Measurements from ENCODE around the gene COL13A1.

The COL13A1 gene

DNA sequence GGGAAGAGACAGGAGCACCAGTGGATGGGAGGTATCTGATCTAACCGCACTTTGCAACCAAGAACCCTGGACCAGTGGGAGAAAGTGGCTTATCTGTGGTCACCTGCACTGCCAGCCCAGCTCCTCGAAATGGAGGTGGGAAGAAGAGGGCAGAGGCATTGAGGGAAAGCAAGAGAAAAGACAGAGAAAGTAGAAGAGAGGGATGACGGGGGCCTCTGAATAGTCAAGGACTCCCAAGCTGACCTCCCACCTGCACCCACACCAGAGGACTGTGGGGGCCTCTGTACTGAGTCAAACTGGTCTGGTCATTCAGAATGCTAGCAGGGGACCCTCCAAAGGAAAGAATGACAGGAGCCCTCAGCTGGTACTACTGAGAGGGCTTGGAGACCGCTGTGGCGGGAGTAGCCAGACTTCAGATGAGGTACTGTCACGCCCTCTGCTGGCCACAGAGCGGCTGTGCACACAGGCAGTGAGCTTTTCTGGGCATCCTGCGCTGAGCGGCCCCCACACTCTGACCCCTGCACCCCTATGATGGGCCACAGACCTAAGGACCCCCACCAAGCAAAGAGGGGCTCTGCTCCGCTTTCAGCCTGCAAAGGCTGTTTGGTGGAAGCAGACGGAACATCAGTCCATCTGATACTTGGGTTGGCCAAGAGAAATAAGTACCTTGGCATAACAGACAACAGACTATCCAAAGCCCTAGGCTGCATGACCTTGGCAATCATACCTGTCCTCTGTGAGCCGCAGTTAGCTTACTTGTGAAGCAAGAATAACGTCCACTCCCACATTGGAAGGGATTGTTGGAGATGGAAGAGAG, 112.9 kb downstream of the COL13A1 start:
- DNase-seq, result peak; percentile 66

DNA sequence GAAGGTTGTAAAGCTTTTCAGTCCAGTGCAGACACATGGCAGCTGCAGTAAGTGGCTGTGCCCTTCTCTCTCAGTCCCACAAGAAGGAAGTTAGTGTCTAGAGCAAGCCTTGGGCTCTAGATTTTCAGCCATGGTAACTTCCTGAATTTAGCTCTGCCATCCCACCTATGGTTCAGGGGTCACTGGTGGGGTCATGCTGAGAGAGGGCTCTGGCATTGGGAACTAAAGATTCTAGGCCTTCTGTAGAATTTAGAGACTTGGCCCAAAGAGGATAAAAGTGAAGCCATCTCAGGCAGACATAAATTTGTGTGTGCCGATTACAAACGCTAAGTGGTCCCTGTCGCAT, 113.5 kb downstream of the COL13A1 start:
- DNase-seq, result no peak

DNA sequence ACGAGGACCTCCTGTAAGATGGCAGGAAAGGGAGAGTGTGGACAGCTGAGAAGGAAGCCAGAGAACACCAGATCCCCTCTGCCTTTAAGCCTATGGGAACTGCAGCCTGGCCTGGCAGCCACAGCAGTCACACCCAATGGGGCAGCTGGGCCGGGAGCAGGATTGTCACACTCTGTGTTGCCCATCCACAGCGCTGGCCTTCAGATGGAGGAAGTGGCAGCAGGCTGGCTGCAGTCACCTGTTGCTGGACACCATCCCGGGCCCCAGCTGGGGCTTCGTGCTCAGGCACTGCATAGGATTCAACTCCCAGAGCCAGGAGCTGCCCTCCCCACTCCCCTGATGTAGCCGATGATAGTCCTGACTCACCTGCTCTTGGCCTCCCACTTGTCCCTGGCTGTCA, 114.4 kb downstream of the COL13A1 start:
- DNase-seq, result no peak

DNA sequence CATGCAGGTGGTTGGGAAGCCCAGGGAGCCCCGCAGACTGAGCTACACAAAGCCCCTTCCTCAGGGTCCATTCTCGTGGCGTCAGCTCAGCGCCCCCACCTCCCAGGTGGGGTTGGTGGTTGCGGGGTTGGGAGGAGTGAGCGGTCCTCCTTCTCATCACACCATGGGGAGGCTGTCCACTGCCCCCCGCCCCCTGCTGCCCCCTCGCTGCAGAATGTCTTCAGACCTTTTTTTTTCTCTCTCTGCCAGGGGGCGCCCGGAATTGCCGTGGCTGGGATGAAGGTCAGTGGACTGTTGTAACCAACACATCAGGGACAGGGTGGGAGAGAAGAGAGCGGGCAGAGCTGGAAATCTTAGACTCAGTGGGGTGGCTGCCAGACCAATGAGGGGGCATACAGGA, 116.3 kb downstream of the COL13A1 start:
- no peak for DNase-seq

DNA sequence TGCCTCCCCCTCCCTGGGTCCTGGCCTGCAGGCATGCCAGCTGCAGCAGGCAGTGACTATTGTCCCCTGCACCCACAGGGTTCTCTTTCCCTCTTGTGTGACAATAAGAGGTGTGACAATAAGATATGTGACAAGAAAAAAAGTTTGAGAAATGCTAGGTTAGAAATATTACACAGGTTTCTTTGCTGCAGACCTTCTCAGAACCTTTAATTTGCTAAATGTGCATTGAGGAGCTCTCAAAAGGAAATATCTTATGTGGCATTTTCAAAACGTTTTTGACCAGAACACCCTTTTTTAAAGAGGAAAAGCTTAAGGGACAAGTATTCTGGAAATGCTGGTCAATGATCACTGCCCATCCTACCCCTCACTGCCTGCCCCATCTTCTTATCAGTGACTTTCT, 117.5 kb downstream of the COL13A1 start:
- no peak for DNase-seq

DNA sequence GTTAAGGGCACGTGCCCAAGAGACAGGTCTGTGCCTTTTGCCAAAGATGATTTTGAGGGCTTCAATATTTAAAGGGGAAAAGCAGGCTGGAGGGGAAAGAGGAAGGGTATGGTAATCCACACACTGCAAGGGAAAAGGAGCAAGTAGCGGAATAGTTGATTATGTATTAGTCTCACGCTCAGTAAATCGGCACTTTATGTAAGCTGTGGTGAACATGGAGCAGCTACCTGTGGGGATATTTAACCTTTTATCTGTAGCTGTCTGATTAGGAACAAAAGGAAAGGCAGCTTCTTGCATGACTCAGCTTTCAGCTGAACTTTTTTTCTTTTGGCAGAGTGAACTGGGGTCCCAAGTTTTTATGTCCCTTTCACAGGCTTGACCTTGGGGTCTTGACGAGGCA, 123.4 kb downstream of the COL13A1 start:
- DNase-seq, result no peak

DNA sequence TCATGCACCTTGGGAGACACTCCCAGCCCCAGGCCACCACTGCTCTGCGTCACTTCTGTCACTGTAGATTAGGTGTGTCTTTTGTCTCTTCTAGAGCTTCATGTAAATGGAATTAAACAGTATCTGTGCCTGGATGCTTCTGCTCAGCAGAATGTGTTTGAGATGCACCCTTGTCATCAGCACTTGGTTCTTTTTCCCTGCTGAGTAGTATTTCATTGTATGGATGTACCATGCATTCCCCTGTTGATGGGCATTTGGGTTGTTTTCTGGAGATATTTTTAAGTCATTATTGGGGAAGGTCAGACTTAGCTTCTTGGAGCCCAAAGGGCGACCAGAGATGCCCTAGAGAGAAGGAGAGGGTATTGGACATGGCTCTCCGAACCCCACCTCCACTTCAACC, 126.6 kb downstream of the COL13A1 start:
- no peak for DNase-seq

DNA sequence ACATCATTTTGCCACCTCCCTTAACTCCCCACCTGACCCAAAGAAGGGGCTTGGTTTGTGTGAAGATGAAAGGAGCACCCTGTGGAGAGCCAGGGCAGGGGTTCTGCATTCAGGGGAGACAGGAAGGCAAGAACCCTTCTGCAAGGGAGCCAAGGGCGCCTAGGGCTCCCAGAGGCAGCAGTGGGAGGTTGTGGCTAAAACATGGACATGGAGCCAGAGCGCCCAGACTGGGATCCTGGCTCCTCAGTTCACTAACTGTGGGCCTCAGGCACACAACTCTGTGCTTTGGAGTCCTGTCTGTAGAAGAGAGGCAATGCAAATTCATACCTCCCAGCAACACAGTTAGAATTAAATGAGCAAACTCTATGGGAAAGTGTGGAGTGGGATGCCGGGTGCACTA, 127.9 kb downstream of the COL13A1 start:
- no peak for DNase-seq

DNA sequence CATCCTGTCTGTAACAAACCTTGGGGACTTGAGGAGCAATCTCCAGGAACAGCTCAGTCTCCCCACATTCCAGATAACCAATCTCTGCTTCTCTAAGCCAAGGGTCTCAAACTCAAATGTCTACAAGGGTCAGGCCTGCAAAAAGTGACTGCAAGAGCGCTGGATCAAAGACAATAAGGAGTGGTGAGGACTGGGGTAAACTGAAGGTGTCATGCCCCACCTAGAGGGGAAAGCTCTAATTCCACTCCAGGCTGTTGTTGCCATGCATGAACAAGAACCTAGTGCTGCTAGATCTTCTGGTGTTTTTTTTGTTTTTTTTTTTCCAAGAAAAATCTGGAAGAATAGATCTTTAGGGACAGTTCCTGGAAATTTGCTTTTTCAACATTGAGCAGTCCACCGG, 133.1 kb downstream of the COL13A1 start:
- no peak for DNase-seq

DNA sequence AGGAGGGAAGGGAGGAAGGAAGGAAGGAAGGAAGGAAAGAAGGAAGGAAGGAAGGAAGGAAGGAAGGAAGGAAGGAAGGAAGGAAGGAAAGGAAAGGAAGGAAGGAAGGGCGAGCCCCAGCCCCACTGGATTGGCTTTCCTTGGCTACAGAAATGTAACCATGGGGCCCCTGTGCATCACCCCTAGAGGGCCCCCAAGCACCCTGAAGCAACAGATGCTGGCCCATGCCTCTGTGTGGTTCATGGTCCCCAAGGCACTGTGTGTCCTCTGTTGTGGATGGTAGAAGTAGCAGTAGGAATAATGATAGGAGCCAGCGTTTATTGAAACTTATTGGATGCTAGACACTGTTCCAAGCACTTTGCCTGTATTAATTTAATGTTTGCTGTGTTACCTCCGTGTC, 134.4 kb downstream of the COL13A1 start:
- no peak for DNase-seq

DNA sequence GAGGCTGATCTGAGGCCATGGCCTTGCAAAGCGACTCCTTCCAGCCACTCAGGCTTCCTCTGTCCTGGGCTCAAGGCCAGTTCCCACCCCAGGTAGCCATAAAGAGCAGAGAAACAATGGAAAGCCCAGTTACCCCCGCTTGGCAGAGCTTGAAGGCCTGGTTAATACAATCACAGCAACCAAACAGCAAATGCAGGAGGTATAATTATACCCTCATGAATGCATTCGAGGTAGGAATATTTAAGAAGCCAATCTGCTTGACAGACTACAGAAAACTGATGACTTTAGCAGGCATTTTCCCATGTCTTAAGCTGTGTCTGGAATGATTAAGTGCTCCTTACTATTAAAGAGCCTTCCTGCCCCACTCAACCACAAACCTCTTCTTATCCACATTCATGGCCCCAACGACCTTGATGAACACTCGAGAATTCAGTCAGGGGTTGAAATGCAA, 136.9 kb downstream of the COL13A1 start:
- no peak for DNase-seq

DNA sequence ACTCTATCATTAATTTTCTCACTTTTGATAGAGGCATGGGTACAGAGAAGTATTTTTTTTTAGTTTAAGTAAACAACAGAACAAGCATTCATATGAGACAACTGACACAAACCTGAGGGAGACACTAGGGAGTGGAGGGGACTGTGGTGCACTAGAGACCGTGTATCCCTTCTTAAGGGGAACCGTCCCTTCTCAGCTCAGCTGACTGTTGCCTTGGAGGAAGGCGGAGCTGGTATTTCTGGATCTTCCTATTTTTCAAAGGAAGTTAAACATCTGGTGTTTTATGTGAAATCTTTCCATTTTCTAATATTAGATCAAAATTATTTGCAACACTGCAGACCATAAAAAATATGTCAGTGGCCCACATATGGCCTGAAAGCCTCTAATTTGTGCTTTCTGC, 137.4 kb downstream of the COL13A1 start:
- no peak for DNase-seq

DNA sequence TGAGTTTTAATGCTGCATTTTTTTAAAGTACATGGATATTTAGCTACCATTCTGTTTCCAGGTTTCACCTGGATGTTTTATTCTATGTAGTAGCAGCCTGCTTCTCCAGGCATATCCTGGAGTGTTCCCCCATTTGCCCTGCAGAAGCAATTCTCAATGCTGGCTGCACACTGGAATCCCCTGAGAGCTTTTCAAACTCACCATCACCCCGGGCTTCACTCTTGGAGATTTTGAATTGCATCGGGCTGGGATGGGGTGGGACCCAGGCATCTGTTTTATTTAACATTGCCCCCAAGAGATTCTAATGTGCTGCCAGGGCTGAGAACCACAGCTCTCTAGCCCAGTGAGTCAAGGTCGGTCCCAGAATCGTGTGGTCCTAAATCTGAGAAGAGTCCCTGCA, 137.8 kb downstream of the COL13A1 start:
- DNase-seq, result no peak

DNA sequence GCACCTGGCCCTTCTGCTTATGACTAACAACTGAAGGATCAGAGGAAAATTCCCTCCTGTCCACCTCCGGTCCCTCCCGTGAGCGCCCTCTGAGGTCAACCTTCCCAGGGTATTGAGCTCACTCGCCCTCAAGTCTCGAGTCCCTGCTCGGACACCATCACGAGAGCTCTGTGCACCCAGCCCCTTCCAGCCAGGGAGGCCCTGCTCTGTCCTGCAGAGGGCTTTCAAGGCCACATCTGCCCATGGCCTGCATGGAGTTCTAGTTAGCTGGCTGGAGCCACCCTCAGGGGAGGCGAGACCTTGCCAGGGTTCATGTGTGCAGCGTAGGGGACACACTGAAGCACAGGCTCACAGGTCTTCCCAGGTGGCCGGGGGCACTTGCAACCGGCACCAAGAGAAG, 140.0 kb downstream of the COL13A1 start:
- DNase-seq, result no peak

DNA sequence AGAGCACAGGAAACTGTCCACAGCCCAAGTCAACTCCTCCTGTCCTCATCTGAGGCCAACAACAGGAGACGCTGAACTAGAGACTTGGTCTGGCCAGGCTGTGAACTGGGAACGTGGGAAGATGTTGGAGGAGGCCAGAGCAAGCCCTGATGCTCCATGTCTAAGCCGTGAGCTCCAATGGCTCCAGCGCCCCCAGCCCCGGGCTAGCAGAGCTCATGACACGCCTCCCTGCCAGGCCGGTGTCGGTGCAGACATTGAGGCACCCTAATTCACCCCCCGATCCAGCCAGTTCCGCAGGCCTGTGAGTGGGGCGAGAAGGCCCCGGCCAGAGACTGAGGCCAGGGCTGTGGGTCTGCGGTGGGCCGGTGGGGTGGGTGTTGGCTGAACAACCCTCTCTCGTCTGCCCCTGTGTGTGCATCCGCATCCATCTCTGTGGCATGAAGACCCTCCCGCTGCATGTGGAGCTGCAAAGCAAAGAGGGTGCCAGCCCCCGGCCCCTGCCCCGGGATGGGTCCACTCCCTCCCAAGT, 141.7 kb downstream of the COL13A1 start:
- no peak for DNase-seq

DNA sequence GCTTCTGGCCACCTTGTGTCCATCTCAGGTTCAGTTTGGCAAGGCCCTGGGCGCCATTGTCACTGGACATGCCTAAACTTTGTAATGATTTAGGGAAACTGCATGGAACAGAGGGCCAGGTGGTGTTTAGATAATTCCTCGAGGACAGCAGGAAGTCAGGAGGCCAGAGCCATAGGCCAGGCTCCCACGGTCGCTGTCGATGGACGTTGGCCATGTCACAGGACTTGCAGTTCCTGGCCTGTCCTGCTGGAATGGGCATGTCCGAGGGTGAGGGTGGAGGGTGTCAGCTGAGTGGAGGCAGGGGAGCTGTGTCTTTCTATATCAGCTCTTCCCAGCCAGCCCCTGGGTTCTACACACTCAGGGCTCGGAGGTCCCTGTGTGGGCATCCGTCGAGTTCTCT, 143.1 kb downstream of the COL13A1 start:
- no peak for DNase-seq

DNA sequence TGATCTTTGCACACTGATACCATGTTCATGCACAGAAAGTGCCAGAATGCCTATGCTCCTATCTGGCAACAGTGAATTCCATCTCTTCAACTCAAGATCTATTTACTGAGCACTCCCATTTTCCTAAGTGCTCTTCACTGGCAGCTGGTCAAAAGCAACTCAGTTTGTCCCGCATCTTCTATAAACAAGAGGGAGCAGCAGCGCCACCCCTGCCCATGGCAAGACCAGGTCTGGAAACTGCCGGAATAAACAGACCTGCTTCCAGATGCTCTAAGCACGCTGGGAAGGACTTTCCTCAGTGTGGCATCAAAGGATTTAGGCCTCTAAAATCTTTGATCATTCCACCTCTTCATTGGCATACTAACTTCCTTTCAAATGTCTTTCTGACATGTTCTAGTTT, 146.6 kb downstream of the COL13A1 start:
- no peak for DNase-seq

DNA sequence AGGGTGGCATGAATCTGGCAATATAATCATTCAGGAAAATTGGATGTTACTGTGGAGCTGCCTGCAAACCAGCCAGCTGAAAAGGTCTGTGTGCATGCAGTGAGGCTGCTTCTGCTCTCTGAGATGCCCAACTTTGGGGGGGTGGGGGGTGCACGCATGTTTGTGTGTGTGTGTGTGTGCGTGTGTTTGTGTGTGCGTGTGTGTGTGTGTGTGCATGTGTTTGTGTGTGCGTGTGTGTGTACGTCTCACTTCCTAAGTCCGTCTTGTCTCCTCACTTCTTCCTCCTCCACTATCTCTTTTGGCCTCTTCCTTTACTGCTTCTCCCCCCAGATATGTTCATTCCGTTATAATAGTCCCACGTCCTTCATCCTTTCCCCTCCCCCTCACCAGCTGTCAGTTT, 148.1 kb downstream of the COL13A1 start:
- no peak for DNase-seq

DNA sequence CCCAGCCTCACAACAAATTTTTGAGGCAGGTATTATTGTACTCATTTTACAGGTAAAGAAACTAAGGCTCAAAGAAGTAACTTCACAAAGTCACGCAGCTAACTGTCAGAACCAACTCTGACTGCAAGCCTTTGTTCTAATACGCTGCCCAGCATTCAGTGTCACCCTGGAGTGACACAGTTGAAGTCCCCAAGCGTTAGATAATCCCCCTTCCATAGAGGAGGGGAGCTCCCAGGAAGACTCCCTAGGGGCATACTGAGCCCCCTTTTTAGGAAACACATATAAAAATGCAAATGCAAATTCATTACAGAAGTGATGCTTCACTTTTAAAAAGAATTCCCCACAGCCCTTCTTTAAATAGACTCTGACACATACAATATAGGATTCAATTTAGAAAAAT, 150.0 kb downstream of the COL13A1 start:
- no peak for DNase-seq

DNA sequence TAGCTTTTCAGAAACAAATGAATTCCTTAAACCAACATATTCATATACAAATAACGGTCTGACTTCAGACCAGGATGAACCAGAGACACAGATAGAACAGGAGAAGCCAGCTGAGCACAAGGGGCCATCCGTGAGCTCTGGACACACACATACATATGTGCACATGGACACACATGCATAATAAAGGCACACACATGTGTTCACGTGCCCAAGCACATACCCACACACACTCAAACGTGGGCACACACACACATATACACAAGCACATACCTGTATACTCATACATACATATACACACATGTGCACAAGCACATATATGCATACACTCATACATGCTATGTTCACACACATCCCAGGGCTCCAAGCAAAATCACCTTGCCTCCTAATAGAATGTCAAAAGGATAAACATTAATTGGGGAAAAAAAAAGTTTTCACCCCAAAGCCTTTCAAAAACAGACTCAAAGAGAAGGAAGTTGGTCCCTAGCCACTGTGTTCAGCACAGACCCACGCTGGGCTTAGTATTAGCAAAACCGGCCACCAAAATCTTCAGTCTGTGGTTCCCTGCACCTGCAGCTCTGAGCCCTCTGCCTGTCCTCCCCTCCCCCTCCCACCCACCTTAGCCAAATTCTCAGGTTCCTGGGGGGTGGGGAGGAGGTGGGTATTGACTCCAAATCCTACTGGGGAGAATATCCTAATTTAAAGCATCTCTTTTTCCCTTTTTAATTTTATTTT, 150.5 kb downstream of the COL13A1 start:
- no peak for DNase-seq

DNA sequence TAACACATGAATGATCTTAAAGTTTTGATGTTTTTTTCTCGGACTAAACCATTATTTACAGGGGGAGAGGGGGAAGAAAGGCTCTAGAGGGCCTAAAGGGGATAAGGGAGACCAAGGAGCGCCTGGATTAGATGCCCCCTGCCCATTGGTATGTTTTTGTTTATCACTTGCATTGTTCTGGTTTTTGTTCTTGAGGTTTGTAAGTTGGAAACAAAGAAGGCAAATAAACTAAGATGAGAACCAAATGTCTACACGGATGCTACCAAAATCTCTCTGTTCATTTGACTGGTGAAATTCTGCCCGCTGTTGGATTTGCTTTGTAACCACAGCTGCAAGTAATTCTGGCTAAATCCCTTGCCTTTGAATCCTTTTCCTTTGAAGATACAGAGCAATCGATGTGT, 151.1 kb downstream of the COL13A1 start:
- no peak for DNase-seq

DNA sequence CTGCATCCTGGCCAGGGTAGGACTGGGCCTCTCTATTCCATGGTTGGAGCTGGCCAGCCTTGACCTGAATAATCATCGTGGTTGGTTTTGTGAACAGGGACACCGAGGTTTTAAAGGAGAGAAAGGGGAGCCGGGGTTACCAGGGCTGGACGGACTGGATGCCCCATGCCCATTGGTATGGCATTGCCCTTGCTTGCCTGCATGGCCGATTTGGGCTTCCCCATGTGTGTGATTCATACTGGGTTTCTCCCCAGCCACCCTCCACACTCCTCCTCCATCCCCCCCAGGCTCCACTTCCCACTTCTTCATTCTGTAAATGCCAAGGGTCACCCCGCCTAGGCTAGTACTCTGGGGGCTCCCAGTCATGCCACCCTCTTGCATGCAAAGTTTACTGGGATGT, 152.1 kb downstream of the COL13A1 start:
- DNase-seq, result no peak

DNA sequence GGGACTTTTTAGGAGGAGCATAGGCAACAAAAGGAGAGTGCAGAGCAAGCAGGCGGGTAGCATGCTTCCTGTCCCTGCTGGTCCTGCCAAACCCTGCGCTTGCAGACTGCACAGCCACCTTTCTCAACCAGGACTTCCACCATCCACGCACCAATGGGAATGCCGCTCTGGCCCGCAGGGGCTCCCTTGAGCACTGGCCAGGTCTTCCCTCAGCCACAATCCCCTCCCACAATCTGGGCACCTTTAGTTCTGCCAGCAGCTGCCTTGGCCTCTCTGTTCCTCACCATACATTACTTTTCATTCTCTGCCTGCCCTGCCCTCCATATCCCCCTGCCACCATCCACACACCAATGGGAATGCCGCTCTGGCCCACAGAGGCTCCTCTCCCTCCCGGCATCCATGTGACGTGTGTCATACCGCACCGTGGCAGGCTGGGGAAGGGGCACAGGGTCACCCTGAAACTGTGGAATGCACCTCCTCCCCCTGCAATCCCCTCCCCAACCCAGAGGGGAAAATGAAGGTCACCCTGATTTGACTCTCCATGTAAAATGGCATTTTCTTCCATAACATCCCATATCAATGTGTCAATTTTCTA, 153.6 kb downstream of the COL13A1 start:
- no peak for DNase-seq
